PC-3 (cell line): Measurements from ENCODE around the gene KDM6B.

Experiments used
- EZH2 ChIP-seq: fragments of 300-600 bp; sonication (generic); IDR thresholded peaks from one replicate; pipeline ENCODE4 v1.6.1; 2017; ENCODE audit warnings: antibody characterized with exemption, mild to moderate bottlenecking, low read length; ENCODE audit not compliant: unreplicated experiment
- EZH2phosphoT487 ChIP-seq: fragments of 300-600 bp; sonication (generic); IDR thresholded peaks from 2 replicates; pipeline ENCODE4 v1.6.1; 2018; ENCODE audit warnings: mild to moderate bottlenecking, antibody characterized with exemption, low read length, borderline replicate concordance
- TF ChIP-seq, protein P1 (sequence below): fragments of 300-600 bp; sonication (generic); conservative IDR thresholded peaks from 2 replicates; pipeline ENCODE4 v1.5.1; 2017; ENCODE audit warnings: antibody characterized with exemption, low read depth, mild to moderate bottlenecking, low read length

DNA sequence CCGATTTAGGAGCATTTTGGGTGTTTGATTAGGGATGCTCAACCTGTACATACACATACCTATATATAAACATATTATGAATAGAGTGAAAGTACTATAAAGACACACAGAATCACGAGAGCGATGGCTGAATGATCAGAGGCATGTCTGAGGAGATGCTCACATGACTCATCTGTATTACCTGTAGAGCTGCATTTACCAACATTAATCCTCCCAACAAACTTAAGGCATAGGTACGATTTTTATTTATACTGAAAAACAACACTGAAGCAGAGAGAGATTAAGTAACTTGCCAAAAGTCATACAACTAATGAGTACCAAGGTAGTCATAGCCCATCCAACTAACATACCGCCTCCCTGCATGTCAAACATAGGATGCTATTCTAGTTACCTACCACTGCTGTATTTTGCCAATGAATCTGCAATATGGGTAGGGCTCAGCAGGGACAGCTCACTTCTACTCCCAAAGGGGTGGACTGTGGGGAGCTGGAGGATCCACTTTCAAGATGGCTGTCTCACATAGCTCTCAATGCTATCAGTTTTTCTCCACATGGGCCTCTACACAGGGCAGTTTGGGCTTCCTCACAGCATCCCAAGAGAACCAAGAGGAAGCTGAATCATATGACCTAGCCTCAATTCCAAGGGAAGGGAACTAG, 31.1 kb downstream of the KDM6B start:
- TF ChIP-seq EZH2phosphoT487 (no peak), EZH2 (no peak)
- TF ChIP-seq, protein P1, sequence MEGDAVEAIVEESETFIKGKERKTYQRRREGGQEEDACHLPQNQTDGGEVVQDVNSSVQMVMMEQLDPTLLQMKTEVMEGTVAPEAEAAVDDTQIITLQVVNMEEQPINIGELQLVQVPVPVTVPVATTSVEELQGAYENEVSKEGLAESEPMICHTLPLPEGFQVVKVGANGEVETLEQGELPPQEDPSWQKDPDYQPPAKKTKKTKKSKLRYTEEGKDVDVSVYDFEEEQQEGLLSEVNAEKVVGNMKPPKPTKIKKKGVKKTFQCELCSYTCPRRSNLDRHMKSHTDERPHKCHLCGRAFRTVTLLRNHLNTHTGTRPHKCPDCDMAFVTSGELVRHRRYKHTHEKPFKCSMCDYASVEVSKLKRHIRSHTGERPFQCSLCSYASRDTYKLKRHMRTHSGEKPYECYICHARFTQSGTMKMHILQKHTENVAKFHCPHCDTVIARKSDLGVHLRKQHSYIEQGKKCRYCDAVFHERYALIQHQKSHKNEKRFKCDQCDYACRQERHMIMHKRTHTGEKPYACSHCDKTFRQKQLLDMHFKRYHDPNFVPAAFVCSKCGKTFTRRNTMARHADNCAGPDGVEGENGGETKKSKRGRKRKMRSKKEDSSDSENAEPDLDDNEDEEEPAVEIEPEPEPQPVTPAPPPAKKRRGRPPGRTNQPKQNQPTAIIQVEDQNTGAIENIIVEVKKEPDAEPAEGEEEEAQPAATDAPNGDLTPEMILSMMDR, result no peak
